Measurements from ENCODE around the gene NRP1.
"Not testable (repeated sequence)": the region's sequence is repeated elsewhere in the genome, so short reads cannot be mapped to it uniquely, and the experiment has no call there.

The NRP1 gene

DNA sequence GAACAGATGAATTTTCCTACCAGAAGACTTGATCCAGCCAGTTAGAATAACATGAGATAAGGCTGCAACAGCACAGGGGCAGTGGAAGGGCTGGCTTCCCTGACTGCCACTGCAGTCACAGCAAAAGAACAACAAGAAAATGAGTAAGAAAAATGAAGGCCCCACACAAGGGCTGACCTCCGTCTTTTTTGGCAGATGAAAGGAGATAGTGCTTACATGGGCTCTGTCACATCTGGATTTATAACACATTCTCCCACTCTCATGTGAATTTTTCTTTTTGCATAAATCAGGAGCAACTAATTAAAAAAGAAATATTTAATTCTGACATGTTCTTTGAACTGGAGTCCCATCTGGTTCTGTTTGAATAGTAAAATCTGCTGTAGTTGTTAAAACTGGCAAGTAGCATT, 99.6 kb downstream of the NRP1 start:
- DNase-seq, result no peak

DNA sequence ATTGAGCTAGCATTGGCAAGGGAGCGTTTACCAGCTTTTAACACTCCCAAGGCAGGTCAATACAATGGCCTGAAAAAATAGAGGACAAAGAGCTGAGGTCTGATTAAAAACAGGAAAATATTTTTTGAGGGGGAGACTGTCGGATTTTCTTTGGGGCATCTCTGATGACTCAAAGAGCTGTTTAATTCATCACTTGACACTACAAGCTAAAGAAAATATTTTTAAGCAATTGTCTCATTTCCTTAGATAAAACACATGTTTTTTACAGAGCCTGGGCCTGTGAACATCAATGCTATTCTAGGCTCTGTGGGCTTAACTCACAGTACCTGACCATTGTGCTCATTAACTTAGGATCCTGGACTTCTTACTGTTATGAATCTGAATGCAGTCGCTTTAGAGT, 100.8 kb downstream of the NRP1 start:
- no peak for DNase-seq

DNA sequence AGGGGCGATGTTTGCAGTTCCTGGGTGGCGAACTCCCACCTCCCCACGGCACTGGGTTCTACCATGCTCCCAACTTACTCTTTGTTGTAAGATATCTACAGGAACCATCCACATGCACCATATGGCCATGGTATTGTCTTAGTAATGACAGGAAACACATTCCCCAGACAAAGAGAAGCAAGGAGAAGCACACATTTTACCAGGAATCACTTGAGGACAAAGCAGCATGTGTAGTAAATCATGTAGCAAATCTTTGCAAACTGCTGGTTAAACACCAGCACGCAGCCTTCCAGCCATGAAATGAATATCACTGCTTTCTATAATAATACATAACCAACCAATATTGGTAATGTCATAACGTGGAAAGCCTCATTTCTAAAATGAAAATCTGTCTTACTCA, 101.2 kb downstream of the NRP1 start:
- DNase-seq, result no peak

DNA sequence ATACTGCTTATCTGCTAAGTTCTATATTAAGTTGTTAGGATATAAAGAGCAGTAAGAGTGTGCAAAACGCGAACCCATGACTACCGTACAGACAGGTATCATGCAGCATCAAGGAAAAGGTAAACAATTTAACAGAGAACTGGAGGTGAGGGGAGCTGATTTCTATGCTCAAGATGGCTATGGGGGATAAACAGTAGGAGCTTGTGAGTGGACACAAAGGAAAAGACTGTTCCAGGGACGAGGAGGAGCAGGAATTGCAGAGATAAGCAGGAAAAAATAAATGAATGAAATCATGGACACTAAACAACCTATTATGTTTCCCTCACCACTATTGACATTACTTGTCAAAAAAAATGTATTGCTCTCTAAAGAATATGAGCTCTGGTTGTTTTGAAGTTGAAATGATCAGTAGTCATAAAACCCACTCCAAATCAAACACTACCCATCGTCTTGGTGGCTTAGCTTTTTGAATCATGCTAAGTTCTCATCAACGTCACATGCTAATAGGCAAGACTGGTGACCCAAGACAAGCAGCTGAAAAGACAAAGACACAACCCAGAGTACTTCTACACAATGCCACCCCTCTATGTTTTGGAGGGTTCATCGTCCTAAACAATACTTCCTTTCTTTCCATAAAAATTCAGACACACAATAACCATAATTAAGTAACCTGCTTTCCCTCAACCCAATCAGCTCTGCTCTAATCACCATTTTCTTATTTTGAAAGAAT, 102.7 kb downstream of the NRP1 start:
- DNase-seq, result no peak

- no peak for DNase-seq
Observed at GRCh38 chr10:33229949-33230267, 104.6 kb downstream of the NRP1 start.

GRCh38 chr10:33229252-33229948, 105.1 kb downstream of the NRP1 start:
- DNase-seq, result no peak

DNA sequence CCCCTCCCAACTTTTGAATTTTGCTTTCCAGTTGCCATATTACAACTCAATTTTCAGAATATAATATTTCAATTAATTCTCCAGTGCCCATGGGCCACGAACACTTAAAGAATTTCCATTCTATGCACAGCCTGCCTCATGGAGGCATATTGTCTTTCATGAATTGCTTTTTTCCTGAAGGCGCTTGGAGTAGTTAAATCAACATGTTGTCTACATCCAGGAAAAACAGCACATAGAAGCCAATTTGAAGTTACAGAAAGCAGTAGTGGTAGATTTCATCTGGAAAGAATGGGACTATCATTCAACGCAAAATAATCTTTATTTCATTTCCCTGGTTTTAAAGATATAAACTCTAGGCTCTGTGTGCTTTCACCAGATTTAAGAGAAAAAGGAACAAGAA, 106.0 kb downstream of the NRP1 start:
- no peak for DNase-seq

DNA sequence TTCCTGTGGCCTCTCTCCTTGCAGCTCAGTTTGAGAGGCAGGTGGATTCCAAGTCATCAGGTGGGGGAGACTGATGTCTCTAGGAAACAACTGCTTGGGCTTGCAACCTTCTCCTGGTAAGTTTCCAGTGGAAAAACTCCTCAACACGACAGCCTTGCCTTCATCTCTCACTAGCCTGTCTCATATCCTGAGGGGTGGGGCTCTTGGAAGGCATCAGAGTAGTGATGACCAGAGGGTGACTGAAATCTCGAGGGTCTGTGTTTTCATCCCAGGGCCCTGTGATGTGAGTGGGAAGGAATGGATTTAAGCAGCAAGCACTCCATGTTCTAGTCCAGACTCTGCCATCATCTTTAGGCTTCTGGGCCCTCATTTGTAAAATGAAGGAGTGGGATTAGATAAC, 107.0 kb downstream of the NRP1 start:
- DNase-seq, result no peak

DNA sequence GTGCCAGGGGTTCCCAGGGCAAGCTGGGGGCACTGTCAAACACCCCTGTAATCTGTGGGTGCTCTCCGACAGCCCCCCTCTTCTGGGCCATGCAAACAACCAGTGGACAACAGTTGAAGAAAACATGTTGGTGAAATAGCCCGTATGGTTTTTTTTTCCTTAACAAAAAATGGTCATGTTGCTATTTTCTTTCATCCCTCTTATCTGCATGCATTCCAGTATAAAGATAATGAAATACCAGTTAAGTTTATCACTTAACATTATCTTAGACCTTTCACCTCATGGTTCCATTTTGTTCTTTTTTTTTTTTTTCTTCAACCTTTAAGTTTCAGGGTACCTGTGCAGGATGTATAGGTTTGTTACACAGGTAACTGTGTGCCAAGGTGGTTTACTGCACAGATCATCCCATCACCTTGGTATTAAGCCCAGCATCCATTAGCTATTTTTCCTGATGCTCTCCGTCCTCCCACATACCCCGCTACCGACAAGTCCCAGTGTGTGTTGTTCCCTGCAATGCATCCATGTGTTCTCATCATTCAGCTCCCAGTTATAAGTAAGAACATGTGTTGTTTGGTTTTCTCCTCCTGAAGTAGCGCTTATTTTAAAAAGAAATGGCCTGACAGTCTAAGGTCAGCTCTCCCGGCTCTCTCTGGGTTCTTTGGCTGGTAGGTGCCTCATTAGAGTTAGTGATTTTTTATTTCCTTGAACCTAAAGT, 110.1 kb downstream of the NRP1 start:
- DNase-seq, result no peak

DNA sequence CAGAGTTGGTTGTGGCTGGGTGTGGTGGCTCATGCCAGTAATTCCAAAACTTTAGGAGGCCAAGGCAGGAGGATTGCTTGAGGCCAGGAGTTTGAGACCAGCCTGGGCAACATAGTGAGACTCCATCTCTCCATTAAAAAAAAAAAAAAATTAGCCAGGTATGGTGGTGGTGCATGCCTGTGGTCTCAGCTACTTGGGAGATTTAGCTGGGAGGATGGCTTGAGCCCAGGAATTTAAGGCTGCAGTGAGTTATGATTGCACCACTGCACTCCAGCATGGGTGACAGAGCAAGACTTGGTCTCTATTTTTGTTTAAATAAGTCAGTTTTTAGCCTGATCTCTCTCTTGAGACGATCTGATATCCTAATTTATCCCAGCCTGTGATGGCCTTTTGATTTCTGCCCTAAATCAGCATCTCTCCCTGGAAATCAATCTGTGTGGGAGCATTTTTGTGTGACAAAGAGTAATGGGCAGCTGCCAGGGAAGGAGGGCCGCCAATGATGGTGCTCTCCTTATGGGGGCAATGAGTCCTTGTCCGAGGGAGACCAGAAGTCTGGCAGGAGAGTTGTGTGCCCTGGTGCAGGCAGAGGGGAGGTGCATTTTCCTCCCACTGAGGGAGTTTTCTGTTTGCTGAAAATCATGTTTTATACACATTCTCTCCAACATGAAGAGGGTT, 111.0 kb downstream of the NRP1 start:
- no peak for DNase-seq

GRCh38 chr10:33222304-33222703, 112.2 kb downstream of the NRP1 start:
- not testable (repeated sequence) for DNase-seq

DNA sequence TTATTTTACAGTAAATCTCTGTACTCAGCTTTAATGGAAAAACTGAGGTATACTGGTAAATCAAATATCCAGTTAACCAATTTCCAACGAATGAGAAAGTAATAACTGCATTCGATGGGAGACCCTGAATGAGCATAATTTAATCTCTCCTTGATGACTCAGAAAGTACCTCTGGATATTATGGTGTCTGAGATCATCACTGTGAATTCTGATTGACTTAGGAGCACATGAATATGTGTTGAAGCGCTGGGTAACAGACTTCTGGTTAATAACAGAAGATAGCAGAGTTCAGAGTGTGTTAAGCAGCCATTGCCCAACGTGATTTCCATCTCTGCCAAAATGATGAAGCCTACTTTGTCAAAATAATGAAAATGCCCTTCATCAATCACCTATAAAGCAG, 116.6 kb downstream of the NRP1 start:
- no peak for DNase-seq

DNA sequence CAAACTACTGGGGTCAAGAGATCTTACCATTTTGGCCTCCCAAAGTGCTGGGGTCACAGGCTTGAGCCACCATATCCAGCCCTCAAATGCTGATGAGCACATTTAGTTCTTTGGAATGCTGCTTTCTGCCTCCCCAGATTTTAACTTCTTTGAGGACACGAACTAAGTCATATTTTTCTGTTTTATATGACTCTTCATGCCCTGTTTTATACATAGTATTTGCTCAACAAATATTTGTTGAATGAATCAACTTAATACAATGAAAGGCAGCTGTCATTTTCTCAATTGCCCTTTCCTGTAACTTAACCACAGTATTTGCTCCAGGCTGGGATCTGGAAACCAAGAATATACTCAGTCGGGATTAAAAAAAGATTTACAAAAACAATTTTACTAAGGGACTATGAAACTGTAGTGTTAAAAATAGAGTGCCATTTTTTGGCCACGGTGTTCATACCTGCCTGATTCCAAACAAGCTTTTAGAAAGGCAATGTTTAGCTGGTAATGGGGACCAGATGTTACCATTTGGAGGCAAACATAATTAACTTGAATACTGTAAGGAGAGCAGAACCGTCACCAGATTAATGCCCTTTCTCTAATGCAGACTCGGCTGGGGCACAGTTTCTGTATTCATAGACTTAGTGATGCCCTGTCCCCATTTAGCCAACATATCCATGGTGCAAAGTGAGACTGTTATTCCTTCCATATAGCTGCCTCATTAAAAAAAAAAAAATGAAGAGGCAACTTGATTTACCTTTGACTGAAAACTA, 117.6 kb downstream of the NRP1 start:
- DNase-seq, result no peak

GRCh38 chr10:33215635-33216034, 118.8 kb downstream of the NRP1 start:
- DNase-seq, result no peak

- no peak for DNase-seq
Observed at GRCh38 chr10:33215154-33215553, 119.3 kb downstream of the NRP1 start.

- DNase-seq, result no peak
Observed at GRCh38 chr10:33214174-33214573, 120.3 kb downstream of the NRP1 start.

GRCh38 chr10:33212061-33212748, 122.3 kb downstream of the NRP1 start:
- DNase-seq, result no peak

GRCh38 chr10:33211106-33211878, 123.2 kb downstream of the NRP1 start:
- no peak for DNase-seq

DNA sequence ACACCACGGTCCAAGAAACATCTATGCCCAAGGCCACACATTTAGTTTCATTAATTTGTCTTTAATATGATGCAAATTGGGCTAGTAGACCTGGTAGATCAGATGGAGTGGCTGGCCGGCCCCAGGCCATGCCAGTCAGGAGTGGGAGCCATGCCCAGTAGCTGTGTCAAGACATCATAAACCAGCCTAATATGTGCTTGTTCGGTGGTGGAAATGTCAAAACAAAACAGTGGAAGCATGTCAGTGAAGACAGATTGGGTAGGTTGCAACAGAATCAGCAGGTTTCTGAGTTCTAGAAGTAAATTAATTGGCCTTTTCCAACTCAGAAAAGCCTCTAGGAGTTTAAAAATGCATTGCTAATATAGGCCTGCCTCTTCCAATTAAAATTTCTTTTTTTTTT, 124.7 kb downstream of the NRP1 start:
- DNase-seq, result no peak

- DNase-seq, result no peak
Observed at GRCh38 chr10:33208166-33208565, 126.3 kb downstream of the NRP1 start.

DNA sequence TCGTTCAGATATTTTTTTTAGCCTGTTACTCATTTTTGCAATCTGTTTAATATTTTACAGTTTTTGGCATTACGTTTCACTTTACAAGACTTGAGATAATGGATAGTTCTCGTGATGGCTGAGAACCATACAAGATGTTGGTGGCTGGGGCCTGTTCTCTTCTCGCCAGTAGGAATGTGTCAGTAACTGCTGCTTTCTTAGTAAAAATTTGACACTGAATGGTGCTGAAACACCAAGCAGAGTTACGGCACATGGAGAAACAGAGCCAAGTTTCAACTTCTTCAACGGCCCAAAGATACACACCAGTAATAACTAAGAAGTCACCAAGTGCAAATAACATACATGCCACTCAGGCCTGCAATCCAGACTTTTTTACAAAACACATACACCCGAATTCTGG, 130.4 kb downstream of the NRP1 start:
- no peak for DNase-seq

Measured in AML-193 (cell line).